ENCODE results near the gene A3GALT2.

DNA sequence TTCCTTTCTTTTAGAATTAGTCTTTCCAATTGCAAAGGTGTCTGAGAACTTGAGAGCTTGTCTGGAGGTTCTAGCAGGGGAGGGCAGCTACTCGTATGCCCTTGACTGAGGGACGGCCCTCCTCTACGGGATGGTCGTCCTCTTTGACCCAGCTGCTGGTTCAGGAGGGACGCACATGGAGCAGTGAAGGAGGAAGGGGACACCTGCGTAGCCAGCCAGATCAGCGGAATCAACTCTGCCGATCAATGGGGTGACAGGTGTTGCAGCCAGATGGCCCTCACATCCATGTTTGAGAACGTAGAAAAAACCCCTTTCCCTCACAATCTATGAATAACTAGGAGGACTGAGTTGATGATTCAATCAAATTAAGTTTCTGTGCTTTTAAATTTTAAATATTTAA is 15.7 kb upstream of the A3GALT2 start:
- TF ChIP-seq POLR2AphosphoS5 (IDR thresholded peaks at IDR 0.05; ENCODE audit: low read depth, low read length), result no peak
- TF ChIP-seq TAF1 (IDR thresholded peaks at IDR 0.05; ENCODE audit: borderline replicate concordance, low read depth, low read length), result no peak
- TF ChIP-seq POLR2A (IDR thresholded peaks at IDR 0.05; ENCODE audit: low read depth, low read length), result no peak

Data from GM12892 (cell line).